ENCODE data around the gene PDE2A.

GRCh38 chr11:72649215-72649976 lies 24.8 kb downstream of the PDE2A start:
- no peak for TF ChIP-seq CREB5 (CRISPR knock-in tag; IDR thresholded peaks at IDR 0.05; ENCODE audit: low read depth)
- no peak for TF ChIP-seq ZFP3 (CRISPR knock-in tag; IDR thresholded peaks at IDR 0.05)
- no peak for TF ChIP-seq OSR1 (CRISPR knock-in tag; IDR thresholded peaks at IDR 0.05)
- TF ChIP-seq PATZ1 (CRISPR knock-in tag; IDR thresholded peaks at IDR 0.05; ENCODE audit: borderline replicate concordance) = no peak
- no peak for TF ChIP-seq ZC3H10 (CRISPR knock-in tag; IDR thresholded peaks at IDR 0.05)
- no peak for TF ChIP-seq ESRRG (CRISPR knock-in tag; IDR thresholded peaks at IDR 0.05)
- TF ChIP-seq TOX (CRISPR knock-in tag; IDR thresholded peaks at IDR 0.05; ENCODE audit: borderline replicate concordance) = no peak
- TF ChIP-seq ZFP30 (CRISPR knock-in tag; IDR thresholded peaks at IDR 0.05) = no peak
- TF ChIP-seq TCF4 (CRISPR knock-in tag; IDR thresholded peaks at IDR 0.05; ENCODE audit: borderline replicate concordance) = no peak
- no peak for TF ChIP-seq ZNF70 (CRISPR knock-in tag; IDR thresholded peaks at IDR 0.05)
- no peak for TF ChIP-seq ARNTL (CRISPR knock-in tag; IDR thresholded peaks at IDR 0.05; ENCODE audit: borderline replicate concordance, low read depth)
- TF ChIP-seq SNAI2 (CRISPR knock-in tag; IDR thresholded peaks at IDR 0.05) = no peak
- no peak for TF ChIP-seq ZNF565 (CRISPR knock-in tag; conservative IDR thresholded peaks at IDR 0.05; ENCODE audit: low read depth)

Data from SK-N-SH treated with all-trans-retinoic acid at 6 μM for 48 hours (cell line).